PFSK-1 (cell line): ENCODE measurements around the gene ERC2.

Experiments
- FOXP2 ChIP-seq: optimal IDR thresholded peaks from 2 replicates; pipeline ENCODE3; 2011; ENCODE audit warnings: borderline replicate concordance, control low read depth, inconsistent platforms; ENCODE audit not compliant: insufficient read depth; ENCODE audit errors: extremely low read length, extremely low read depth
- POLR2AphosphoS5 ChIP-seq: IDR thresholded peaks from 2 replicates; pipeline ENCODE4 v1.6.1; 2012; ENCODE audit warnings: low read depth, mild to moderate bottlenecking, control low read depth, low read length, moderate library complexity
- SIN3A ChIP-seq: IDR thresholded peaks from 2 replicates; pipeline ENCODE4 v1.6.1; 2012; ENCODE audit warnings: mild to moderate bottlenecking, low read length, moderate library complexity, borderline replicate concordance; ENCODE audit not compliant: insufficient read depth
- TAF1 ChIP-seq: IDR thresholded peaks from 2 replicates; pipeline ENCODE4 v1.6.1; 2012; ENCODE audit warnings: low read length, control low read depth, borderline replicate concordance; ENCODE audit not compliant: insufficient read depth
- TF ChIP-seq, protein P1 (sequence below), 2 experiments: IDR thresholded peaks; 2 replicates each; pipeline versions ENCODE4 v1.6.1 to v1.8.0; 2011 to 2012; ENCODE audit warnings: low read depth in 2 of 2, low read length in 2 of 2, control low read depth in 1 of 2, inconsistent platforms in 1 of 2, mild to moderate bottlenecking in 1 of 2, moderate library complexity in 1 of 2; ENCODE audit not compliant: insufficient read depth in 1 of 2

Gene ERC2

DNA sequence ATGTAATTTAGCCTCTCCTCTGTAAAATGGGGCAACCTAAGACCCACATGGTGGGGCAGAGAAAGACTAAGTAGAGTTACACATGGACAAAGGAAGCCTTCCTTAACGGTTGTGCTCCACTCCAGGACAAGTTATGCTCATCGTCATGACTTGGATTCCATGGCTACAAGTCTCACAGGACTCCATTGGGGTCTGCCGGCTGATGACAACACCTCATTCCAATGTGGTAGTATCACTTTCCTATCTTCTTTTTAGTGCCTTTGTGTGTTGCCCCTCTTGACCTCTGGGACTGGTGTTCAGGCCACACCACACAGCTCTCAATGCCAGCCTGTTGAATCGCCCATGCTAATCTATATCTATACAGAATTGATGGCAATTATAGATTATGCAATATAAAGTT is 799.9 kb downstream of the ERC2 start:
- TF ChIP-seq FOXP2 = no peak
- TF ChIP-seq, protein P1, sequence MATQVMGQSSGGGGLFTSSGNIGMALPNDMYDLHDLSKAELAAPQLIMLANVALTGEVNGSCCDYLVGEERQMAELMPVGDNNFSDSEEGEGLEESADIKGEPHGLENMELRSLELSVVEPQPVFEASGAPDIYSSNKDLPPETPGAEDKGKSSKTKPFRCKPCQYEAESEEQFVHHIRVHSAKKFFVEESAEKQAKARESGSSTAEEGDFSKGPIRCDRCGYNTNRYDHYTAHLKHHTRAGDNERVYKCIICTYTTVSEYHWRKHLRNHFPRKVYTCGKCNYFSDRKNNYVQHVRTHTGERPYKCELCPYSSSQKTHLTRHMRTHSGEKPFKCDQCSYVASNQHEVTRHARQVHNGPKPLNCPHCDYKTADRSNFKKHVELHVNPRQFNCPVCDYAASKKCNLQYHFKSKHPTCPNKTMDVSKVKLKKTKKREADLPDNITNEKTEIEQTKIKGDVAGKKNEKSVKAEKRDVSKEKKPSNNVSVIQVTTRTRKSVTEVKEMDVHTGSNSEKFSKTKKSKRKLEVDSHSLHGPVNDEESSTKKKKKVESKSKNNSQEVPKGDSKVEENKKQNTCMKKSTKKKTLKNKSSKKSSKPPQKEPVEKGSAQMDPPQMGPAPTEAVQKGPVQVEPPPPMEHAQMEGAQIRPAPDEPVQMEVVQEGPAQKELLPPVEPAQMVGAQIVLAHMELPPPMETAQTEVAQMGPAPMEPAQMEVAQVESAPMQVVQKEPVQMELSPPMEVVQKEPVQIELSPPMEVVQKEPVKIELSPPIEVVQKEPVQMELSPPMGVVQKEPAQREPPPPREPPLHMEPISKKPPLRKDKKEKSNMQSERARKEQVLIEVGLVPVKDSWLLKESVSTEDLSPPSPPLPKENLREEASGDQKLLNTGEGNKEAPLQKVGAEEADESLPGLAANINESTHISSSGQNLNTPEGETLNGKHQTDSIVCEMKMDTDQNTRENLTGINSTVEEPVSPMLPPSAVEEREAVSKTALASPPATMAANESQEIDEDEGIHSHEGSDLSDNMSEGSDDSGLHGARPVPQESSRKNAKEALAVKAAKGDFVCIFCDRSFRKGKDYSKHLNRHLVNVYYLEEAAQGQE (IDR thresholded peaks at IDR 0.05; ENCODE audit: insufficient read depth in 1 of 2, low read depth in 2 of 2, low read length in 2 of 2) = no peak
- TF ChIP-seq SIN3A = no peak
- no peak for TF ChIP-seq TAF1
- no peak for TF ChIP-seq POLR2AphosphoS5

- no peak for TF ChIP-seq TAF1
- TF ChIP-seq, protein P1 (IDR thresholded peaks at IDR 0.05; ENCODE audit: insufficient read depth in 1 of 2, low read depth in 2 of 2, low read length in 2 of 2) = no peak
These were observed 803.9 kb downstream of the ERC2 start for GRCh38 chr3:55664387-55664786.

- TF ChIP-seq, protein P1 (IDR thresholded peaks at IDR 0.05; ENCODE audit: insufficient read depth in 1 of 2, low read depth in 2 of 2, low read length in 2 of 2) = no peak
- TF ChIP-seq TAF1 (no peak), FOXP2 (no peak), POLR2AphosphoS5 (no peak), SIN3A (no peak)
These were observed 805.6 kb downstream of the ERC2 start for GRCh38 chr3:55662683-55663082.

DNA sequence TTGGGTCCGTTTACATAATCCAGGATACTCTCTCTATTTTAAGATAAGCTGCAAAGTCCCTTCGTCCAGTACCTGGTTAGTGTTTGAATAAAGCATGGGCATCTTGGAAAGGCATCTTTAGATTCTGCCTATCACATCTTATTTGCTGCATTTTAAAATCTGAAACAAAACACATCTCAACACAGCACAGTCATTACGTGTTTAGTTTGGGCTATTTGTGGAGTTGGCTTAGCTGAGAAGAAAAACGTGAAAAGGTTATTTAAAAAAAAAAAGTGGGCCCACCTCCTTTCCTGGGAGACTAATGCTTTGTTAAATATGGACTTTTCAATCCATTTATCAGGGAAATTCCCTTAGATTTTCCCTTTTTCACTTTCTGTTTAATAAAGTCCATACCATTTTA is 806.7 kb downstream of the ERC2 start:
- TF ChIP-seq, protein P1 (IDR thresholded peaks at IDR 0.05; ENCODE audit: insufficient read depth in 1 of 2, low read depth in 2 of 2, low read length in 2 of 2) = no peak
- TF ChIP-seq FOXP2 (no peak), SIN3A (no peak), TAF1 (no peak), POLR2AphosphoS5 (no peak)

- TF ChIP-seq SIN3A (no peak), POLR2AphosphoS5 (no peak), TAF1 (no peak), FOXP2 (no peak)
- TF ChIP-seq, protein P1 (IDR thresholded peaks at IDR 0.05; ENCODE audit: insufficient read depth in 1 of 2, low read depth in 2 of 2, low read length in 2 of 2) = no peak
These were observed 807.1 kb downstream of the ERC2 start for GRCh38 chr3:55661141-55661540.
